ENCODE measurements around the gene SLC17A2. TPM values are rescaled to one million over a fixed set of nuclear protein-coding genes. Genes with fewer than 3 reads are reported as not detected.

SLC17A2 gene
- total RNA-seq, 1 donor from 2014 or later: not detected

- H3K27me3 ChIP-seq (ENCODE audit: control insufficient read depth, insufficient read depth, low read length): no peaks in the 10 kb centered on the region
- H3K4me3 ChIP-seq (ENCODE audit: low read depth, low read length): no peak overlapping the region
- no peak for TF ChIP-seq CTCF (IDR thresholded peaks at IDR 0.05; ENCODE audit: insufficient read depth, low read length, severe bottlenecking)
- DNase-seq (ENCODE audit: low read depth): peak; percentile 78
- no peak for FAIRE-seq
- H3K36me3 ChIP-seq (ENCODE audit: control insufficient read depth, insufficient read depth, low read length): peaks cover 26% of the 10 kb centered on the region
Observed at GRCh38 chr6:25971187-25971821, 40.8 kb upstream of the SLC17A2 start.

DNA sequence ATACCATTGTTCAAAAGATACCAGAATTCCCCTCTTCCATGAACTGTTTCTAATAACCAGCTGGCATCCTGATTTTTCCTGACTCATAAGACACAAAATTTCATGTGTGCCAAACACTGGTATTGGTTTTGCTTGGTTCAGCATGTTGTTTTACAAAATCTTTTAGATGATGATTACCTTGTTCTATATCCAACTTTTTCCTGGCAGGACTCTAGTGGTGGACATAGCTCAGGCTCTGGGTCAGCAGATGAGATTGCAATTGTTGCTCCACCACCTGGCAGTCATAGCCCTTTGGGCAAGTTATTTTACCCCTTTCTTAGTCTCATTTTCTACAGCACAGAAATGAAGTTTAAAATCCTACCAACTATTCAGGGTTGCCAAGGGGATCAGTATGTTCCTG, 38.3 kb upstream of the SLC17A2 start:
- DNase-seq (ENCODE audit: low read depth) (no peak), FAIRE-seq (no peak)
- no peaks in the 10 kb centered on the region for H3K27me3 ChIP-seq (ENCODE audit: control insufficient read depth, insufficient read depth, low read length)
- no peak overlapping the region for H3K4me3 ChIP-seq (ENCODE audit: low read depth, low read length)
- no peak for TF ChIP-seq CTCF (IDR thresholded peaks at IDR 0.05; ENCODE audit: insufficient read depth, low read length, severe bottlenecking)
- peaks cover 22% of the 10 kb centered on the region for H3K36me3 ChIP-seq (ENCODE audit: control insufficient read depth, insufficient read depth, low read length)

- H3K4me3 ChIP-seq (ENCODE audit: low read depth, low read length): no peak overlapping the region
- no peaks in the 10 kb centered on the region for H3K27me3 ChIP-seq (ENCODE audit: control insufficient read depth, insufficient read depth, low read length)
- TF ChIP-seq CTCF (IDR thresholded peaks at IDR 0.05; ENCODE audit: insufficient read depth, low read length, severe bottlenecking): no peak
- FAIRE-seq (no peak), DNase-seq (ENCODE audit: low read depth) (no peak)
- peaks cover 11% of the 10 kb centered on the region for H3K36me3 ChIP-seq (ENCODE audit: control insufficient read depth, insufficient read depth, low read length)
Observed at GRCh38 chr6:25966711-25967110, 36.2 kb upstream of the SLC17A2 start.

DNA sequence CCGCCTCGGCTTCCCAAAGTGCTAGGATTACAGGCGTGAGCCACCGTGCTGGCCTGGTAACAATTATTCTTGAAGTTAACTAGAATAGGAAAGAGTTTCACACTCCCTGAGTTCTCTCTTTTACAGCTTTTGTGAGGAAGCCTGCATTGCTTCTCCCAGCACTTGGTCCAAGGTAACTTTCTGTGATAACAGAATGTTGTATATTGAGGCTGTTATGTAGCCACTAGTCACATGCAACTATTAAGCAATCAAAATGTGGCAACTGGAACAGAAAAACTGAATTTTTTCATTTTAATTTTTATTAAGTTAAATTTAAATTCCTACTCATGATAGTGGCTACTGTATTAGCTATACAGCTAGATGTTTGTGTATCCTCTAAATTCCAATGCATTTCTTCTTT, 34.6 kb upstream of the SLC17A2 start:
- Histone ChIP-seq H3K4me3 (ENCODE audit: low read depth, low read length) (no peak overlapping the region), H3K27me3 (ENCODE audit: control insufficient read depth, insufficient read depth, low read length) (no peaks in the 10 kb centered on the region), H3K36me3 (ENCODE audit: control insufficient read depth, insufficient read depth, low read length) (peaks cover 11% of the 10 kb centered on the region)
- no peak for FAIRE-seq
- TF ChIP-seq CTCF (IDR thresholded peaks at IDR 0.05; ENCODE audit: insufficient read depth, low read length, severe bottlenecking): no peak
- no peak for DNase-seq (ENCODE audit: low read depth)

DNA sequence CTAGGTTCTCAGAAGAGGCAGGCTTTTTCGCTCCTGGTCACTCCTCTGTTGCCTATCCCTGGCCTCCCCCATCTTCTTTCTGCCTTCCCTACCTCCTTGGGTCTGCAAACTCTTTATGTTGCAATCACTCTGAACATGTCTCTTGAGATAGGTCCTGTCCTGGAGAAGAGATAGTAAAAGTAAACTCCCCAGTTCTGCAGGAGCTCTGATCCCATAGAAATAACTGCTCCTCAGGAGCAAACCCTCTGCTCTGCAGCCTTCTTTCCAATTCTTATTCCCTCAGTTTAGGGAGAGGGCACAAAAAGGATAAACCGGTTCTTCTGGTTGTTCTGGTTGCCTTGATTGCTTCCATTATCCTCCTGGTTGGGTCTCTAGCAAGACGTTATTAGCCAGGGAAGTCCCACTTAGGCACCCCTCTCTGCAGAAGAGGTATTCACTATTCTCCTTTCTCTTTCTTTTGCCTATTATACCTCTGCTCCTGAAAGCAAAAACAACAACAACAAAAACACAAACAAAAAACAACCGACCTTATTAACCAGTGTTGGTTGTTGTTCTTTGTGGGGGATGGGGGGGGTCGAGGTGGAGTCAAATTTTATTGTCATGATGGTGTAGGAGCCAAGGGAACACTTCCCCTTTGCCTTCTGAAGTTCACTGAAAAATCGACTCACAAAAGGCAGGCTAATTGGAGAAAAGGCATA, 33.1 kb upstream of the SLC17A2 start:
- Histone ChIP-seq H3K4me3 (ENCODE audit: low read depth, low read length) (peak overlapping the region; percentile 57), H3K27me3 (ENCODE audit: control insufficient read depth, insufficient read depth, low read length) (no peaks in the 10 kb centered on the region), H3K36me3 (ENCODE audit: control insufficient read depth, insufficient read depth, low read length) (peaks cover 7% of the 10 kb centered on the region)
- FAIRE-seq: no peak
- TF ChIP-seq CTCF (IDR thresholded peaks at IDR 0.05; ENCODE audit: insufficient read depth, low read length, severe bottlenecking): no peak
- peak; percentile 65 for DNase-seq (ENCODE audit: low read depth)
